GM12872 (cell line): ENCODE results near the gene H2BW1.
"Not testable (repeated sequence)": the region's sequence is repeated elsewhere in the genome, so short reads cannot be mapped to it uniquely, and the experiment has no call there.

Source experiments
- TF ChIP-seq, protein P1 (sequence below): IDR thresholded peaks from 3 replicates; pipeline ENCODE4 v1.5.1; 2011; ENCODE audit warnings: low read depth, mild to moderate bottlenecking, low read length, moderate library complexity; ENCODE audit not compliant: insufficient read depth

H2BW1 gene

DNA sequence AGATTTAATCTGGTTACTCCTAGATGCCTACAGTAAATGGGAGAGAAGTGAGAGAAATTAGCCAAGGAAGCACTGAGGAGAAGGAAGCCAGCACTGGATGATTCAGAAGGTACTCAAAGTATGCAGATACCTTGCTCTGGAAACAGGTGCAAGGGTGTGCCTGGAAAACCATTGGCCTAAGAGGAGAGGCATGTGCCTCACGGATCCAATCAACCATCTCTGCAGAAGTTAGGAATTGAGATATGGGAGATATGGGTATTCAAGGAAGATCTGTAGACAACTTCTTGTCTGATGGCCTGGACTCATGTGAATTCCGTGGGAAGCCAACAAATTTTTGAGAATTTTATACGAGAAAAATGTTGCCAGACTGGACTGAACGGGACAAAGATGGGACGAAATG, 4.7 kb downstream of the H2BW1 start:
- TF ChIP-seq, protein P1, sequence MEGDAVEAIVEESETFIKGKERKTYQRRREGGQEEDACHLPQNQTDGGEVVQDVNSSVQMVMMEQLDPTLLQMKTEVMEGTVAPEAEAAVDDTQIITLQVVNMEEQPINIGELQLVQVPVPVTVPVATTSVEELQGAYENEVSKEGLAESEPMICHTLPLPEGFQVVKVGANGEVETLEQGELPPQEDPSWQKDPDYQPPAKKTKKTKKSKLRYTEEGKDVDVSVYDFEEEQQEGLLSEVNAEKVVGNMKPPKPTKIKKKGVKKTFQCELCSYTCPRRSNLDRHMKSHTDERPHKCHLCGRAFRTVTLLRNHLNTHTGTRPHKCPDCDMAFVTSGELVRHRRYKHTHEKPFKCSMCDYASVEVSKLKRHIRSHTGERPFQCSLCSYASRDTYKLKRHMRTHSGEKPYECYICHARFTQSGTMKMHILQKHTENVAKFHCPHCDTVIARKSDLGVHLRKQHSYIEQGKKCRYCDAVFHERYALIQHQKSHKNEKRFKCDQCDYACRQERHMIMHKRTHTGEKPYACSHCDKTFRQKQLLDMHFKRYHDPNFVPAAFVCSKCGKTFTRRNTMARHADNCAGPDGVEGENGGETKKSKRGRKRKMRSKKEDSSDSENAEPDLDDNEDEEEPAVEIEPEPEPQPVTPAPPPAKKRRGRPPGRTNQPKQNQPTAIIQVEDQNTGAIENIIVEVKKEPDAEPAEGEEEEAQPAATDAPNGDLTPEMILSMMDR: no peak

DNA sequence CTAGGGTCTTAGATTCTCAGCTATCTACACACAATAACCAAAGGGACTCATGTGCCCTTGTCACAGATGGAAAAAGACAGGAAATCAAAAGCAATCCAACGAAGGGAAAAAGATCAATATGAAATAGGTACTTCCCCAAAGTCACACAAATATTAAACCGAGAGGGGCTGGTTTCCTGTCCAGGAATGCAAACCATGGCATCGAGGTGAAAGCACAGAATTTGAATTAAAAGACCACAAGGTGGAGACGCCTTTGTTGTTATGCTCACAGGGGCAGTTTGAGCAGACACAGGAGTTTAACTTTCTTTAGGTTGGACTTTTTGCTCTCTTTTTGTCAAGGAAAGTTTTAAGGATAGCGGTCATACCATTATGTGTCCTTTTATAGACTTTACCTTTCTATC, 14.3 kb downstream of the H2BW1 start:
- TF ChIP-seq, protein P1: no peak

DNA sequence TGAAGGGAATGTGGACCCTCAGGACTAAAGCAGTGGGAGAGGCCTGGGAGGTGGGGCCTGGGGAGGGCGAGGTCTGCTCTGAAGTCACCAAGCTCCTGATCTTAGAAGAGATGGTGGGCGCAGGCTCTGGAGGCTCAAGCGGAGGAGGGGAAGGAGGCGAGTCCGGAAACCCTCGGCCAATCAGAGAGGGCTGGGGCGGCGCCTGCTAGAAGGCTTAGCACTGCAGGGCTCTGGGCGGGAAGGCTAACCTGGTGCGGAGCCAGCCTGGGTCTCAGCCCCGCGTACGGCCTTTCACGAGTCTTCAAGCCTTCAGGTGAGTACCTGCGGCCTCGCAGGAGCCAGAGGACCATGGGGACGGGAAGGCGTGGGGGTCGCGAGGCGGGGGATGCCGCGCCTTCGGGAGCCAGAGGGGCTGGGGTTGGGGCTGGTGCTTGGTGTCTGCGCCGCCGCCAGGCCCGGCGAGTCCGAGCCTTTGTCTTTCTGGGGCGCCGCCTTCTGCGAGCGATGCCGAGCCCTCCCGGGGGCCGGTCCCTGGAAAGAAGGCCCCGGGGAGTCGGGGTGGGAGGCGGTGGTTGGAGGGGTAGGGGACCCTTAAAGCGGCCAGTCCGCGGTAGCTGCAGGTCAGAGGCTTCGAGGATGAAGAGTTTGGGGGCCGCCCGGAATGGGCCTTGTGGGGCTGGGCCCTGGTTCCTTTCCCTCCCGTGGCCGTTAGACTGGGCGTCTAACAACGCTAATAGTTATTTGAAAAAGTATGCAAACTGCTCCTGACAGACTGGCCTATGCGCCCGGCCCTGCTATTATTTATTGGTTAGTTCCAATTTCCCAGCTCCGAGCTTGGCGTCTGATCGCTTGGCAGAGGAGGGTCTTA, 50.9 kb downstream of the H2BW1 start, which contains the start of gene TMSB15B:
TMSB15B (plus strand) TSS at position 217 of the 868 bp plus-strand sequence.
- TF ChIP-seq, protein P1: not testable (repeated sequence)
